ENCODE data around the gene BNC2.
"Not testable (repeated sequence)": the region's sequence is repeated elsewhere in the genome, so short reads cannot be mapped to it uniquely, and the experiment has no call there.

BNC2 gene

DNA sequence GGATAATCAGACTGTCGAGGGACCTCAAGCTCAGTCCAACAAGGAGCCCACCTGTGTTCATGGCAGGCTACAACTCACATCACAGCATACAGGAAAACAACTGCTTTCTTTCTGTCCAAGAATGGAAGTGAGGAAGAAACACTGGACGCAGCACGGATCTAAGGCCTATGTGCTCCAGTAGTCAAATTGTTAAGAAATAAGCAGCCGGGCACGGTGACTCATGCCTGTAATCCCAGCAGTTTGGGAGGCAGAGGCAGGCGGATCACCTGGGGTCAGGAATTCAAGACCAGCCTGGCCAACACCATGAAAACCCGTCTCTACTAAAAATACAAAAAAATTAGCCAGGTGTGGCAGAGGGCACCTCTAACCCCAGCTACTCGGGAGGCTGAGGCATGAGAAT is 427.8 kb downstream of the BNC2 start:
- TF ChIP-seq, protein P1, sequence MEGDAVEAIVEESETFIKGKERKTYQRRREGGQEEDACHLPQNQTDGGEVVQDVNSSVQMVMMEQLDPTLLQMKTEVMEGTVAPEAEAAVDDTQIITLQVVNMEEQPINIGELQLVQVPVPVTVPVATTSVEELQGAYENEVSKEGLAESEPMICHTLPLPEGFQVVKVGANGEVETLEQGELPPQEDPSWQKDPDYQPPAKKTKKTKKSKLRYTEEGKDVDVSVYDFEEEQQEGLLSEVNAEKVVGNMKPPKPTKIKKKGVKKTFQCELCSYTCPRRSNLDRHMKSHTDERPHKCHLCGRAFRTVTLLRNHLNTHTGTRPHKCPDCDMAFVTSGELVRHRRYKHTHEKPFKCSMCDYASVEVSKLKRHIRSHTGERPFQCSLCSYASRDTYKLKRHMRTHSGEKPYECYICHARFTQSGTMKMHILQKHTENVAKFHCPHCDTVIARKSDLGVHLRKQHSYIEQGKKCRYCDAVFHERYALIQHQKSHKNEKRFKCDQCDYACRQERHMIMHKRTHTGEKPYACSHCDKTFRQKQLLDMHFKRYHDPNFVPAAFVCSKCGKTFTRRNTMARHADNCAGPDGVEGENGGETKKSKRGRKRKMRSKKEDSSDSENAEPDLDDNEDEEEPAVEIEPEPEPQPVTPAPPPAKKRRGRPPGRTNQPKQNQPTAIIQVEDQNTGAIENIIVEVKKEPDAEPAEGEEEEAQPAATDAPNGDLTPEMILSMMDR (IDR thresholded peaks at IDR 0.05; ENCODE audit: low read depth, low read length) = no peak
- no peak overlapping the region for H3K4me3 ChIP-seq (ENCODE audit: low read depth, low read length)

DNA sequence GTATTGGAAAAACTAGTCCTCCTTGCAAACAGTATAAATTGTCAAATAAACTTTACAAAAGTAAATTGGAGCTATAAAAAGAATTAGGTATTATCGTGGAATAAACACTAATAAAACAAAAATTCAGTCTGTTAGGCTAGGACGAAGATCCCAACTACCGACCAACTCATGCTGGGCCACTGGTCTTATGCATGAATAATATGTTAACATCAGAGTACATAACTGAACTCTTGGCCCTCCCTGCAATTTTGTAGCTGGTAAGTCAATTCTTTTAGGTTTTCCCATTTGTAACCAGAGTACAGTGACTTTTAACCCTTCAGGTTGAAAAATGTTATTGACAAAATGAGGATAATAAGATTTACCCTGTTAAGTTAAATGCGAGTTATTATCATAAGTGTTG is 428.7 kb downstream of the BNC2 start:
- TF ChIP-seq, protein P1 (IDR thresholded peaks at IDR 0.05; ENCODE audit: low read depth, low read length) = no peak
- no peak overlapping the region for H3K4me3 ChIP-seq (ENCODE audit: low read depth, low read length)

DNA sequence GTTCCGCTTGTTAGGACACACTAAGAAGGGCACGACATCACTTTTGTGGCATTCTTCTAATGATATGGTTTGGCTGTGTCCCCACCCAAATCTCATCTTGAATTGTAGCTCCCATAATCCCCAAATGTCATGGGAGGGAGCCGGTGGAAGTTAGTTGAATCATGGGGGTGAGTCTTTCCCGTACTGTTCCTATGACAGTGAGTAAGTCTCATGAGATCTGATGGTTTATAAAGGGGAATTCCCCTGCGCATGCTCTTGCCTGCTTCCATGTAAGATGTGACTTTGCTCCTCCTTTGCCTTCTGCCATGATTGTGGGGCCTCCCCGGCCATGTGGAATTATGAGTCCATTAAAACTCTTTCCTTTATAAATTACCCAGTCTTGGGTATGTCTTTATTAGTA is 431.6 kb downstream of the BNC2 start:
- H3K4me3 ChIP-seq (ENCODE audit: low read depth, low read length) = not testable (repeated sequence)

DNA sequence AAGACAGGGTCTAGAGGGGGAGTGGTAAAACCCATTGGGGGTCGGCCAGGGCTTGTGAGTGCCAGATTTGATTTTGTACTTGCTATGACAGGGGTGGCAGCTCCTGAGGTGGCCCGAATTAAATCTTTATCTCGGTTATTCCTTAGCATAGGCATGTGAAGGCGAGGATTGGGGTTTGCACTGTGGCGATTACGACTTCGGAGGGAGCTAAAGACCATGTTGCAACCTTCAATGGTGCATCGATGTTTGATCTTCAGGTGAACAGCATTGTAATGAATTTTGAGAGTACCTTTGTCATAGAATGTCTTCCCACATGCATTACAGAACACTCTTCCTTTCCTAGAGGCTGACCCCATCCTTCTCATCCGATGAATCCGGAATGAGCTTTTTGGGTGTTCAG is 433.9 kb downstream of the BNC2 start:
- H3K4me3 ChIP-seq (ENCODE audit: low read depth, low read length) = no peak overlapping the region
- TF ChIP-seq, protein P1 (IDR thresholded peaks at IDR 0.05; ENCODE audit: low read depth, low read length) = no peak

DNA sequence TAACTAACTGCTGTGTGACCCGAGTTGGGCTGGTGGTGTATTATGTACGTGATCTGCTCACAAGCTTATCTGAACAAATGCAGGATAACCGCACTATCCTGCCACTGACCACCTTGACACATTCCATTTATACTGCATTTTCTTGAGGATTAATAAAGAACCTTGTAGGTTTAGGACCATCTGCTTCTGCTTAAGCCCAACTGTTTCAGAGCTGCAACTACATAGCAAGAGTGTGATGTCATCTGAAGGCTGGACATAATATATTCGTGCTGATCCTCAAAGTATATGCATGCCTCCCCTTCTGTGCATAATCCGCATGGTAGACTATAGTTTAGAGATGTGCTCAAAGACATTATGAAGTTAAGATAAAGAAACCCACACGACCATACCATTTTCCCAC is 435.9 kb downstream of the BNC2 start:
- TF ChIP-seq, protein P1 (IDR thresholded peaks at IDR 0.05; ENCODE audit: low read depth, low read length) = no peak
- H3K4me3 ChIP-seq (ENCODE audit: low read depth, low read length) = no peak overlapping the region

DNA sequence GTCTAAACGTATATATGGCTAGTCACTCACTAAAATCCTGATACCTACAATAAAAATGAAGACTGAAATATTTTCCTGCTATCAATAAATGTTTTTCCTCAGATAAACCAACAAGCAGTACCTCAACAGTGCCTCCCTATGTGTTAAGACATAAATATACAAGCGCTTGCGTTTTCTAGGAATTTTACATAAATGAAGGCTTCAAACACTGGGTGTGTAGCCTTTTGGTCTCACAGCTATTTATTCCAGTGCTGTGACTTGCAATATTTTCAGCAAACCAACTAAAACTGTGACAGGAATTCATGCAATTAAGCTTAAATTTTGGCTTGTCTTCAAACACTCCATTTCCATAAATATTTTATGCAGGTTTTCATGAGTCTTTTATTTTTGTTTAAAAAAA is 437.0 kb downstream of the BNC2 start:
- no peak overlapping the region for H3K4me3 ChIP-seq (ENCODE audit: low read depth, low read length)
- TF ChIP-seq, protein P1 (IDR thresholded peaks at IDR 0.05; ENCODE audit: low read depth, low read length) = no peak

DNA sequence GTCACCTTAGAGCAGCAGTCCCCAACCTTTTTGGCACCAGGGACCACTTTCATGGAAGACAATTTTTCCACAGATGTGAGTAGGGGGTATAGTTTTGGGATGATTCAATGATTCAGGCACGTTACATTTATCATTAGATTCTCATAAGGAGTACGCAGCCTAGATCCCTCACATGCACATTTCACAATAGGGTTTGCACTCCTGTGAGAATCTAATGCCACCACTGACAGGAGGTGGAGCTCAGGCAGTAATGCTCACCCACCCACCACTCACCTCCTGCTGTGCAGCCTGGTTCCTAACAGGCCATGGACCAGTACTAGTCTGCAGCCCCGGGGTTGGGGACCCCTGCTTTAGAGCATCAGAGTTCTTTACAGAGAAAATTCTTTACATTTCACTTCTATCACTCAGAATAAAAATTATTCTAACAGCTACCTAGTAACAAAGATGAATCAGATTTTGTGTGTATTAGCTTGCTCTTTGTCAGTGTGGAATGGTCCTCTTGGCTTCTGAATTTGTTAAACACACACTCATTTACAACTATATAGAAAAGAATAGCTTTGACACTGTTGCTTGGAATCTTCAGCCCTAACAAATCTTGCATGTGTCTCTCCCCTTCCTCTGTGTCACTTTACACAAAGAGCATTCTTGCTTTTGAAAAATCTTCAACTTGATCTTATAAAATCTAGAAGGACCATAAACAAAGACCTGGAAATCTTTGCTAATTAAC is 438.6 kb downstream of the BNC2 start:
- no peak overlapping the region for H3K4me3 ChIP-seq (ENCODE audit: low read depth, low read length)
- TF ChIP-seq, protein P1 (IDR thresholded peaks at IDR 0.05; ENCODE audit: low read depth, low read length) = no peak

DNA sequence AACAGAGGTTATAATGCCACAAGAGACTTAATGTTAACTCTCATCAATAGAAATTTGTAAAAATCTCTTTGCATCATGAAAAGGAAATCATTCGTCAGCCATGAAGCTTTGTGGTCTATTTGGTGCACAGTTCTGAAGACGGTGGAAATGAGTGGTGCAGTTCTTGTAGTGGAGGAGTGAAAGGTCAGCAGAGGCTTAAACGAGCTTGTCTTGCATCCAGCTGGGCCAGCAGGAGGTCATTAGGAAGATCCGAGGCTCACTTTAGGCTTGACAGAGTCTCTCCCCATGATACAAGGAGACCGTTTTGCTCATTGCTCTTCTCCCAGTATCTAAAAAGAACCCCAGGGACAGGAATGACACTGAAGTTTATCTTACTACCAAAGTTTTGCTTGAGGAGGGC is 440.8 kb downstream of the BNC2 start:
- no peak overlapping the region for H3K4me3 ChIP-seq (ENCODE audit: low read depth, low read length)
- TF ChIP-seq, protein P1 (IDR thresholded peaks at IDR 0.05; ENCODE audit: low read depth, low read length) = no peak
